ENCODE measurements around the gene PRR23A. TPM values are rescaled to one million over a fixed set of nuclear protein-coding genes. Genes with fewer than 3 reads are reported as not detected.

Gene PRR23A
- polyA plus RNA-seq, 1 experiment, result not detected

GRCh38 chr3:138972941-138973340 lies 33.1 kb downstream of the PRR23A start:
- no peak overlapping the region for H3K4me3 ChIP-seq (ENCODE audit: low read depth, low read length)
- CTCF ChIA-PET, result interaction anchor here (1.7 to 2.2 kb wide), 2 partner anchors 8 to 31 kb away, joined by 5 to 7 read pairs; no protein-coding TSS in a partner anchor
- POLR2A ChIA-PET, result no interaction called here
- peaks cover 2% of the 10 kb centered on the region for H3K27me3 ChIP-seq (ENCODE audit: control insufficient read depth, insufficient read depth, low read length)
- TF ChIP-seq CTCF (IDR thresholded peaks at IDR 0.05; ENCODE audit: low read depth, low read length), result no peak
- H3K9me3 ChIP-seq (ENCODE audit: control insufficient read depth, insufficient read depth, low read length), result no peaks in the 10 kb centered on the region
- no peak overlapping the region for H3K27ac ChIP-seq (ENCODE audit: low read depth, low read length)
- no peak for DNase-seq (ENCODE audit: low read depth, low spot score)

GRCh38 chr3:138971766-138972320 lies 34.2 kb downstream of the PRR23A start:
- ChIA-PET CTCF (interaction anchor here (1.7 to 2.2 kb wide), 2 partner anchors 9 to 30 kb away, joined by 5 to 7 read pairs; no protein-coding TSS in a partner anchor), POLR2A (no interaction called here)
- H3K27me3 ChIP-seq (ENCODE audit: control insufficient read depth, insufficient read depth, low read length), result peaks cover 2% of the 10 kb centered on the region
- H3K27ac ChIP-seq (ENCODE audit: low read depth, low read length), result no peak overlapping the region
- no peaks in the 10 kb centered on the region for H3K9me3 ChIP-seq (ENCODE audit: control insufficient read depth, insufficient read depth, low read length)
- H3K4me3 ChIP-seq (ENCODE audit: low read depth, low read length), result no peak overlapping the region
- TF ChIP-seq CTCF (IDR thresholded peaks at IDR 0.05; ENCODE audit: low read depth, low read length), result no peak
- DNase-seq (ENCODE audit: low read depth, low spot score), result no peak

- ChIA-PET CTCF (no interaction called here), POLR2A (no interaction called here)
- Histone ChIP-seq H3K27me3 (ENCODE audit: control insufficient read depth, insufficient read depth, low read length) (peaks cover 19% of the 10 kb centered on the region), H3K27ac (ENCODE audit: low read depth, low read length) (no peak overlapping the region), H3K9me3 (ENCODE audit: control insufficient read depth, insufficient read depth, low read length) (peaks cover 3% of the 10 kb centered on the region; the same call in 1 of the 2 replicates), H3K4me3 (ENCODE audit: low read depth, low read length) (no peak overlapping the region)
- DNase-seq (ENCODE audit: low read depth, low spot score), result no peak
- TF ChIP-seq CTCF (IDR thresholded peaks at IDR 0.05; ENCODE audit: low read depth, low read length), result no peak
These were observed 41.1 kb downstream of the PRR23A start for GRCh38 chr3:138964923-138965322.

- H3K4me3 ChIP-seq (ENCODE audit: low read depth, low read length), result no peak overlapping the region
- H3K27ac ChIP-seq (ENCODE audit: low read depth, low read length), result no peak overlapping the region
- no peak for DNase-seq (ENCODE audit: low read depth, low spot score)
- no peak for TF ChIP-seq CTCF (IDR thresholded peaks at IDR 0.05; ENCODE audit: low read depth, low read length)
- H3K27me3 ChIP-seq (ENCODE audit: control insufficient read depth, insufficient read depth, low read length), result peaks cover 23% of the 10 kb centered on the region
- ChIA-PET POLR2A (no interaction called here), CTCF (no interaction called here)
- peaks cover 3% of the 10 kb centered on the region; the same call in 1 of the 2 replicates for H3K9me3 ChIP-seq (ENCODE audit: control insufficient read depth, insufficient read depth, low read length)
These were observed 41.8 kb downstream of the PRR23A start for GRCh38 chr3:138964264-138964663.

- Histone ChIP-seq H3K27me3 (ENCODE audit: control insufficient read depth, insufficient read depth, low read length) (peaks cover 33% of the 10 kb centered on the region), H3K27ac (ENCODE audit: low read depth, low read length) (no peak overlapping the region), H3K4me3 (ENCODE audit: low read depth, low read length) (no peak overlapping the region), H3K9me3 (ENCODE audit: control insufficient read depth, insufficient read depth, low read length) (peaks cover 3% of the 10 kb centered on the region; the same call in 1 of the 2 replicates)
- CTCF ChIA-PET, result no interaction called here
- no peak for TF ChIP-seq CTCF (IDR thresholded peaks at IDR 0.05; ENCODE audit: low read depth, low read length)
- POLR2A ChIA-PET, result no interaction called here
- DNase-seq (ENCODE audit: low read depth, low spot score), result no peak
These were observed 43.1 kb downstream of the PRR23A start for GRCh38 chr3:138962854-138963560.
